B cell (primary cell): ENCODE measurements around the gene RAD51C. TPM values are rescaled to one million over a fixed set of nuclear protein-coding genes. Genes with fewer than 3 reads are reported as not detected.

ENCODE experiments used
- ATAC-seq: fragments of 200-7000 bp; cut with Tn5 transposase; one replicate; pipeline ENCODE4 v1.10.0; 2021; ENCODE audit warnings: low read depth, mild to moderate bottlenecking, moderate number of reproducible peaks, moderate library complexity
- CTCF ChIA-PET: fragments of 350-600 bp; sonication (Branson Sonifier 250); formaldehyde crosslinking; loops from one replicate; lab custom pipeline; 2021; ENCODE audit warnings: antibody characterized with exemption, inconsistent platforms; lab: Charles Lee
- POLR2A ChIA-PET: fragments of 350-600 bp; sonication (Branson Sonifier 250); formaldehyde crosslinking; loops from one replicate; lab custom pipeline; 2021; ENCODE audit warnings: antibody characterized with exemption; lab: Charles Lee
- DNase-seq: peaks from one replicate; pipeline ENCODE4 v3.0.0; 2013
- H2AFZ ChIP-seq: 2 replicates; pipeline ENCODE4 v1.6.1; 2012; ENCODE audit warnings: mild to moderate bottlenecking, low read depth, low read length; ENCODE audit not compliant: insufficient read depth, poor library complexity, severe bottlenecking
- H3K27ac ChIP-seq, 2 donors: 1 replicate in 1 of 2; 2 replicates in 1 of 2; pipeline ENCODE4 v1.5.1; 2012 to 2013; ENCODE audit warnings: low read length in 2 of 2, mild to moderate bottlenecking in 2 of 2, moderate library complexity in 1 of 2
- H3K27me3 ChIP-seq, 4 experiments: fragments of 200-600 bp in 1 of 4; sonication (generic) in 1 of 4; replicated peaks in 1 of 4; 1 replicate in 2 of 4; 2 replicates in 2 of 4; pipeline versions ENCODE4 v1.6.1 to v1.7.0; 2013 to 2016; ENCODE audit warnings: low read length in 3 of 4, mild to moderate bottlenecking in 2 of 4, mixed read lengths in 1 of 4, moderate library complexity in 1 of 4; ENCODE audit not compliant: insufficient read depth in 4 of 4, control insufficient read depth in 3 of 4; ENCODE audit errors: control extremely low read depth in 1 of 4
- H3K36me3 ChIP-seq, 2 experiments: replicated peaks in 1 of 2; 1 replicate in 1 of 2; 2 replicates in 1 of 2; pipeline versions ENCODE4 v1.6.1 to v1.7.1; 2013; ENCODE audit warnings: low read length in 1 of 2; ENCODE audit not compliant: insufficient read depth in 2 of 2, control insufficient read depth in 1 of 2; ENCODE audit errors: control extremely low read depth in 1 of 2, extremely low read depth in 1 of 2
- H3K4me1 ChIP-seq, 2 donors: fragments of 200-600 bp in 1 of 2; sonication (generic) in 1 of 2; 1 replicate in 1 of 2; 2 replicates in 1 of 2; pipeline versions ENCODE4 v1.5.1 to v1.6.1; 2013 to 2017; ENCODE audit warnings: low read length in 2 of 2; ENCODE audit not compliant: control insufficient read depth in 2 of 2, insufficient read depth in 2 of 2
- H3K4me2 ChIP-seq: replicated peaks from 2 replicates; pipeline ENCODE3; 2012; ENCODE audit warnings: mild to moderate bottlenecking, low read depth, low read length; ENCODE audit not compliant: poor library complexity, severe bottlenecking
- H3K4me3 ChIP-seq, 5 experiments: fragments of 200-600 bp in 1 of 5; sonication (generic) in 1 of 5; 1 replicate in 3 of 5; 2 replicates in 2 of 5; pipeline versions ENCODE4 v1.5.1 to v1.7.0; 2011 to 2016; ENCODE audit warnings: low read length in 4 of 5, mild to moderate bottlenecking in 4 of 5, low read depth in 2 of 5, control low read depth in 1 of 5, moderate library complexity in 1 of 5; ENCODE audit not compliant: insufficient read depth in 1 of 5; ENCODE audit errors: control extremely low read depth in 1 of 5, extremely low read depth in 1 of 5
- H3K79me2 ChIP-seq: fragments of 200-600 bp; sonication (generic); one replicate; pipeline ENCODE4 v1.6.0; 2016; ENCODE audit warnings: low read length; ENCODE audit not compliant: control insufficient read depth, insufficient read depth
- H3K9ac ChIP-seq: fragments of 200-600 bp; sonication (generic); 2 replicates; pipeline ENCODE4 v1.6.1; 2017; ENCODE audit warnings: mild to moderate bottlenecking, low read length, moderate library complexity
- H3K9me3 ChIP-seq, 3 donors: one replicate each; pipeline versions ENCODE4 v1.6.1 to v1.7.1; 2013; ENCODE audit warnings: low read length in 2 of 3; ENCODE audit not compliant: control insufficient read depth in 2 of 3, insufficient read depth in 1 of 3; ENCODE audit errors: control extremely low read depth in 1 of 3
- H4K20me1 ChIP-seq: 2 replicates; pipeline ENCODE4 v1.6.0; 2012; ENCODE audit warnings: mild to moderate bottlenecking, low read length; ENCODE audit not compliant: insufficient read depth, control insufficient read depth, poor library complexity, severe bottlenecking
- H3K27ac Mint-ChIP-seq: one replicate; pipeline ENCODE4 v1.8.0; 2021; ENCODE audit warnings: mixed read lengths
- H3K27me3 Mint-ChIP-seq: one replicate; pipeline ENCODE4 v1.8.0; 2021; ENCODE audit warnings: mixed read lengths
- H3K4me1 Mint-ChIP-seq: one replicate; pipeline ENCODE4 v1.8.0; 2021; ENCODE audit warnings: mixed read lengths
- H3K4me3 Mint-ChIP-seq: one replicate; pipeline ENCODE4 v1.8.0; 2021; ENCODE audit warnings: mixed read lengths
- H3K9me3 Mint-ChIP-seq: one replicate; pipeline ENCODE4 v1.8.0; 2022; ENCODE audit warnings: mixed read lengths; ENCODE audit not compliant: insufficient read depth
- EZH2 ChIP-seq: IDR thresholded peaks from 2 replicates; pipeline ENCODE4 v1.6.1; 2012; ENCODE audit warnings: borderline replicate concordance, low read depth, mild to moderate bottlenecking, moderate library complexity, low read length; ENCODE audit not compliant: insufficient read depth, poor library complexity, severe bottlenecking
- WGBS: methylation state at CpG from one replicate; pipeline ENCODE4 v1.1.5; 2013; ENCODE audit warnings: missing lambda C conversion rate; ENCODE audit not compliant: insufficient coverage; 5-methylcytosine and 5-hydroxymethylcytosine counted together
- intact Hi-C: fragments of 100-400 bp; cut with micrococcal nuclease; formaldehyde crosslinking; loops from one replicate; pipeline ENCODE4 v1.10.0; 2022
- polyA plus RNA-seq: library from polyadenylated mRNA; depleted of rRNA; stranded (reverse); fragments of >200 nt; gene quantifications from 2 replicates; pipeline ENCODE4 v1.2.3, GENCODE V29; 2012
- total RNA-seq, 2 donors: library from RNA; stranded (reverse); fragments of 120-200 nt in 1 of 2; gene quantifications; 1 replicate in 1 of 2; 2 replicates in 1 of 2; pipeline versions ENCODE4 v1.2.3 to v1.2.4, GENCODE V29; 2013 to 2022
- TF ChIP-seq, protein P1 (sequence below): fragments of 200-600 bp; IDR thresholded peaks from one replicate; pipeline ENCODE4 v1.8.0; 2022; ENCODE audit warnings: antibody characterized with exemption, mild to moderate bottlenecking

RAD51C gene
- total and polyA plus RNA-seq, 2 donors (not counting 1 experiment from before 2014, with no cell fraction given): 14.2 to 33.2 TPM

DNA sequence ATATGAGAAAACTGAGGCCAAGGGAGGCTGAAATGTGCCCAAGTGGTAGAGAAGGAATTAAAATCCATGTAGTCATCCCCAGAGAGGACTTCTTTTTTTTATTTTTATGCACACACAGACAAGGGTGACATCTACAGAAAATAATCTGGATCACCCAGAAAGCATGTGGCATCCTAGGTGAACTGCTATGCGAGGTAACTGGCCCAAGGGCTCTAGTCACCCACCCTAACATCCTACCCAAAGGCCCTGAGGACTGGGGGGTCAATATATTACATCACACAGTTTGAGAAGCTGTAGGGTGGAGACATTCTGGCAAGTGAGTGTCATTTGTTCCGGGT is 23.8 kb upstream of the RAD51C start:
- H3K4me3 Mint-ChIP-seq: no peak overlapping the region
- peaks cover 20% of the 10 kb centered on the region for H3K27me3 Mint-ChIP-seq
- Histone ChIP-seq H3K9ac (no peak overlapping the region), H3K27me3 (peaks cover 0 to 5% (median 0%) of the 10 kb centered on the region in 4 experiments), H3K9me3 (no peaks in the 10 kb centered on the region), H4K20me1 (no peaks in the 10 kb centered on the region), H3K27ac (no peak overlapping the region), H3K79me2 (no peaks in the 10 kb centered on the region), H3K4me3 (no peak overlapping the region), H2AFZ (no peak overlapping the region), H3K4me1 (peaks cover 0 to 4% of the 10 kb centered on the region in 2 donors), H3K36me3 (no peaks in the 10 kb centered on the region), H3K4me2 (no peak overlapping the region)
- no peaks in the 10 kb centered on the region for H3K9me3 Mint-ChIP-seq
- peaks cover 8% of the 10 kb centered on the region for H3K4me1 Mint-ChIP-seq
- intact Hi-C loops: no loop called here
- no peak for TF ChIP-seq EZH2
- TF ChIP-seq, protein P1, sequence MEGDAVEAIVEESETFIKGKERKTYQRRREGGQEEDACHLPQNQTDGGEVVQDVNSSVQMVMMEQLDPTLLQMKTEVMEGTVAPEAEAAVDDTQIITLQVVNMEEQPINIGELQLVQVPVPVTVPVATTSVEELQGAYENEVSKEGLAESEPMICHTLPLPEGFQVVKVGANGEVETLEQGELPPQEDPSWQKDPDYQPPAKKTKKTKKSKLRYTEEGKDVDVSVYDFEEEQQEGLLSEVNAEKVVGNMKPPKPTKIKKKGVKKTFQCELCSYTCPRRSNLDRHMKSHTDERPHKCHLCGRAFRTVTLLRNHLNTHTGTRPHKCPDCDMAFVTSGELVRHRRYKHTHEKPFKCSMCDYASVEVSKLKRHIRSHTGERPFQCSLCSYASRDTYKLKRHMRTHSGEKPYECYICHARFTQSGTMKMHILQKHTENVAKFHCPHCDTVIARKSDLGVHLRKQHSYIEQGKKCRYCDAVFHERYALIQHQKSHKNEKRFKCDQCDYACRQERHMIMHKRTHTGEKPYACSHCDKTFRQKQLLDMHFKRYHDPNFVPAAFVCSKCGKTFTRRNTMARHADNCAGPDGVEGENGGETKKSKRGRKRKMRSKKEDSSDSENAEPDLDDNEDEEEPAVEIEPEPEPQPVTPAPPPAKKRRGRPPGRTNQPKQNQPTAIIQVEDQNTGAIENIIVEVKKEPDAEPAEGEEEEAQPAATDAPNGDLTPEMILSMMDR: no peak
- WGBS: no CpG with 5 or more reads among the region's 2 CpGs
- DNase-seq (no peak), ATAC-seq (no peak)
- no peak overlapping the region for H3K27ac Mint-ChIP-seq
- ChIA-PET POLR2A (no interaction called here), CTCF (no interaction called here)

- no peak overlapping the region for H2AFZ ChIP-seq
- Mint-ChIP-seq H3K4me1 (peaks cover 8% of the 10 kb centered on the region), H3K27ac (no peak overlapping the region), H3K27me3 (peaks cover 20% of the 10 kb centered on the region), H3K4me3 (no peak overlapping the region), H3K9me3 (no peaks in the 10 kb centered on the region)
- intact Hi-C loops: no loop called here
- no peak overlapping the region for H3K9ac ChIP-seq
- H3K36me3 ChIP-seq: no peaks in the 10 kb centered on the region
- ChIA-PET POLR2A (no interaction called here), CTCF (interaction anchor here (0.7 kb wide), 1 partner anchor 140 kb away, joined by 5 read pairs; no protein-coding TSS in a partner anchor)
- H3K4me3 ChIP-seq: no peak overlapping the region
- H3K9me3 ChIP-seq: no peaks in the 10 kb centered on the region
- H3K4me1 ChIP-seq: peaks cover 0 to 4% of the 10 kb centered on the region in 2 donors
- H3K27me3 ChIP-seq: peaks cover 0 to 5% (median 0%) of the 10 kb centered on the region in 4 experiments
- no peaks in the 10 kb centered on the region for H3K79me2 ChIP-seq
- no peak overlapping the region for H3K4me2 ChIP-seq
- TF ChIP-seq, protein P1: no peak
- TF ChIP-seq EZH2: no peak
- no peak overlapping the region for H3K27ac ChIP-seq
- DNase-seq (no peak), ATAC-seq (no peak)
- no peaks in the 10 kb centered on the region for H4K20me1 ChIP-seq
- 94% methylated on average over 5 of the region's 6 CpGs for WGBS
Measured at GRCh38 chr17:58669853-58670252, 22.5 kb upstream of the RAD51C start.
